ENCODE data around the gene ABR. TPM values are rescaled to one million over a fixed set of nuclear protein-coding genes. Genes with fewer than 3 reads are reported as not detected.

Gene ABR
- total and polyA plus RNA-seq, 4 experiments from 2014 or later, result 7.2 to 157 (median 86.1) TPM

GRCh38 chr17:1145311-1145986 is 34.3 kb downstream of the ABR start:
- no peak overlapping the region for H3K4me3 Mint-ChIP-seq
- no peak overlapping the region for H3K4me3 ChIP-seq (ENCODE audit: low read length in 2 of 2)
- POLR2A ChIA-PET (ENCODE audit: partially characterized antibody), result no interaction called here
- H3K27me3 Mint-ChIP-seq, result no peaks in the 10 kb centered on the region
- no peak overlapping the region for H3K27ac ChIP-seq (ENCODE audit: low read depth, low read length)
- no peak for DNase-seq
- H3K36me3 Mint-ChIP-seq, result peaks cover 0 to 4% of the 10 kb centered on the region in 2 donors
- H3K4me1 ChIP-seq (ENCODE audit: insufficient read depth, low read length), result no peaks in the 10 kb centered on the region
- H3K9me3 ChIP-seq (ENCODE audit: control insufficient read depth in 1 of 2, low read length in 2 of 2), result no peaks in the 10 kb centered on the region
- CTCF ChIA-PET (ENCODE audit: partially characterized antibody), result no interaction called here
- peaks cover 0 to 2% (median 0%) of the 10 kb centered on the region in 8 donors for H3K9me3 Mint-ChIP-seq
- intact Hi-C loops (cut with micrococcal nuclease), result no loop called here
- H3K27me3 ChIP-seq (ENCODE audit: insufficient read depth, low read length), result no peaks in the 10 kb centered on the region
- no peak overlapping the region for H3K27ac Mint-ChIP-seq
- no peaks in the 10 kb centered on the region for H3K36me3 ChIP-seq (ENCODE audit: insufficient read depth, low read length)
- no peaks in the 10 kb centered on the region for H3K4me1 Mint-ChIP-seq

DNA sequence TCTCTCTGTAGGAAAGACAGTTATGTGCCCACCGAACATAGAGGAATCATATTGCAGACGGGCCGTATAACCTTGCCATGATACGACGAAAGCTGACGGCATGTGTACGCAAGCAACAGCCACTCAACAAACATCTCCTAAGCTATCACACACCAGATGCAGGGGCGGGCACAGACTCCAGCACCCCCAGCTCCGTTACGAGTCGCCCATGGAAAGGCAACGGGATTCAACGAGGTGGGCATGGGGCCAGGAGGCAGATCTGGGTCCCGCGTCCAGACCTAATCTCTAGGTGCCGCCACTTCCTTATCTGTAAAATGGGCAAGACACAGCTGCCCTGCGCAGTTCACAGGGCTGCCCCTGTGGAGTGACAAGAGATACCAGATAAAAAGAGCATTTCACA is 35.6 kb downstream of the ABR start:
- H3K9me3 ChIP-seq (ENCODE audit: control insufficient read depth in 1 of 2, low read length in 2 of 2), result no peaks in the 10 kb centered on the region
- no peaks in the 10 kb centered on the region for H3K27me3 Mint-ChIP-seq
- no peak overlapping the region for H3K27ac Mint-ChIP-seq
- H3K4me1 Mint-ChIP-seq, result no peaks in the 10 kb centered on the region
- H3K36me3 Mint-ChIP-seq, result no peaks in the 10 kb centered on the region
- H3K27ac ChIP-seq (ENCODE audit: low read depth, low read length), result no peak overlapping the region
- POLR2A ChIA-PET (ENCODE audit: partially characterized antibody), result no interaction called here
- CTCF ChIA-PET (ENCODE audit: partially characterized antibody), result interaction anchor here (1.4 to 2.3 kb wide), 2 partner anchors 22 to 43 kb away, joined by 5 to 6 read pairs; no protein-coding TSS in a partner anchor
- intact Hi-C loops (cut with micrococcal nuclease), result no loop called here
- no peak for DNase-seq
- H3K27me3 ChIP-seq (ENCODE audit: insufficient read depth, low read length), result no peaks in the 10 kb centered on the region
- no peaks in the 10 kb centered on the region for H3K36me3 ChIP-seq (ENCODE audit: insufficient read depth, low read length)
- H3K9me3 Mint-ChIP-seq, result peaks cover 0 to 2% (median 0%) of the 10 kb centered on the region in 8 donors
- no peaks in the 10 kb centered on the region for H3K4me1 ChIP-seq (ENCODE audit: insufficient read depth, low read length)
- no peak overlapping the region for H3K4me3 ChIP-seq (ENCODE audit: low read length in 2 of 2)
- H3K4me3 Mint-ChIP-seq, result no peak overlapping the region

DNA sequence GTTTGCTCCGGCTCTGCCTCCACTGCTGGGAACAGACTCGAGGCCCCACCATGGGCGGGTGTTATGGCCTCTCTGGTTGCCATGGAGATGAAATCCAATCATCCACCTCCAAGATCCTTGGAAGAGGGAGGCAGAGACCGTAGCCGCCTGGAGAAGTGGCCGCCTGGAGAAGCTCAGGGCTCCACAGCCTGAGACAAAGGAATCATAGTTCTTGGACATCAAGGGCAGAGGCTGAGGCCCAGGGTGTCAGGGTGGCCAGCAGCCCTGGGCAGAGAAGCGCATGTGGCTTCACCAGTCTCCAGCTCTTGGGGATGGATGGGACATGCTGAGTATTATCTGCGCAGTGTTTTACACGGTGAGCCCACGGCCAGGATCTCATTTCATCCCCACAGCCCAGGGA is 36.2 kb downstream of the ABR start:
- Mint-ChIP-seq H3K4me3 (no peak overlapping the region), H3K36me3 (no peaks in the 10 kb centered on the region), H3K27me3 (no peaks in the 10 kb centered on the region), H3K27ac (no peak overlapping the region), H3K9me3 (peaks cover 0 to 2% (median 0%) of the 10 kb centered on the region in 8 donors), H3K4me1 (no peaks in the 10 kb centered on the region)
- Histone ChIP-seq H3K9me3 (ENCODE audit: control insufficient read depth in 1 of 2, low read length in 2 of 2) (no peaks in the 10 kb centered on the region), H3K36me3 (ENCODE audit: insufficient read depth, low read length) (no peaks in the 10 kb centered on the region), H3K27ac (ENCODE audit: low read depth, low read length) (no peak overlapping the region), H3K27me3 (ENCODE audit: insufficient read depth, low read length) (no peaks in the 10 kb centered on the region), H3K4me1 (ENCODE audit: insufficient read depth, low read length) (no peaks in the 10 kb centered on the region), H3K4me3 (ENCODE audit: low read length in 2 of 2) (no peak overlapping the region)
- POLR2A ChIA-PET (ENCODE audit: partially characterized antibody), result no interaction called here
- DNase-seq, result no peak
- intact Hi-C loops (cut with micrococcal nuclease), result no loop called here
- CTCF ChIA-PET (ENCODE audit: partially characterized antibody), result interaction anchor here (1.4 to 2.3 kb wide), 2 partner anchors 21 to 44 kb away, joined by 5 to 6 read pairs; no protein-coding TSS in a partner anchor

- POLR2A ChIA-PET (ENCODE audit: partially characterized antibody), result no interaction called here
Observed at GRCh38 chr17:1142561-1142971, 37.2 kb downstream of the ABR start.

DNA sequence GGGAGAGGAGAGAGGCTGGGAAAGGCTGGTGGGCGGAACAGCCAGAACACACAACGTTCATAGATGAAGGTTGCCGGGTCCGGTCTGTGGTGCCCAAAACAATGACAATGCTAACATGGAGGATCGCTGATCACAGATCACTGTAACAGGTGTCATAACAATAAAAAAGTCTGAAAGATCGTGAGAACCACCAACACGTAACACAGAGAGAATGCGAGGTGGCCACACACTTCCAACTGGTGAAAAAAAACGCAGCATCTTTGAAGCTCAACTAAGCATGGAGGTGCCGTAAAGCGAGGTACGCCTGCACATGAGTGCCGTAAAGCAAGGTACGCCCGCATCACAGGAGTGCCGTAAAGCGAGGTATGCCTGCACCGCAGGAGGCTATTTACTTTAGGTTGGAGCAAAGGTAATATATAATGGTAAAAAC is 42.3 kb downstream of the ABR start:
- no peaks in the 10 kb centered on the region for H3K9me3 ChIP-seq (ENCODE audit: control insufficient read depth in 1 of 2, low read length in 2 of 2)
- Mint-ChIP-seq H3K4me3 (peak overlapping the region in 2 of 8 donors; percentile 2 to 47), H3K27me3 (no peaks in the 10 kb centered on the region), H3K4me1 (peaks cover 0 to 2% (median 0%) of the 10 kb centered on the region in 4 donors), H3K9me3 (peaks cover 0 to 3% (median 0%) of the 10 kb centered on the region in 8 donors), H3K36me3 (no peaks in the 10 kb centered on the region), H3K27ac (no peak overlapping the region)
- intact Hi-C loops (cut with micrococcal nuclease), result no loop called here
- POLR2A ChIA-PET (ENCODE audit: partially characterized antibody), result no interaction called here
- CTCF ChIA-PET (ENCODE audit: partially characterized antibody), result interaction anchor here (1.0 kb wide), 1 partner anchor 15 kb away, joined by 3 read pairs; no protein-coding TSS in a partner anchor
- no peak overlapping the region for H3K4me3 ChIP-seq (ENCODE audit: low read length in 2 of 2)
- no peaks in the 10 kb centered on the region for H3K4me1 ChIP-seq (ENCODE audit: insufficient read depth, low read length)
- DNase-seq, result peak in 4 of 5 donors; percentile 14 to 44 (median 17)
- H3K36me3 ChIP-seq (ENCODE audit: insufficient read depth, low read length), result no peaks in the 10 kb centered on the region
- H3K27me3 ChIP-seq (ENCODE audit: insufficient read depth, low read length), result no peaks in the 10 kb centered on the region
- H3K27ac ChIP-seq (ENCODE audit: low read depth, low read length), result no peak overlapping the region

More at GRCh38 chr17:1142561-1142971, 37.2 kb downstream of the ABR start:
- Histone ChIP-seq H3K27me3 (ENCODE audit: insufficient read depth, low read length) (no peaks in the 10 kb centered on the region), H3K4me1 (ENCODE audit: insufficient read depth, low read length) (no peaks in the 10 kb centered on the region), H3K9me3 (ENCODE audit: control insufficient read depth in 1 of 2, low read length in 2 of 2) (no peaks in the 10 kb centered on the region), H3K4me3 (ENCODE audit: low read length in 2 of 2) (no peak overlapping the region), H3K36me3 (ENCODE audit: insufficient read depth, low read length) (no peaks in the 10 kb centered on the region), H3K27ac (ENCODE audit: low read depth, low read length) (no peak overlapping the region)
- peak overlapping the region in 1 of 8 donors; percentile 12 for H3K4me3 Mint-ChIP-seq
- H3K9me3 Mint-ChIP-seq, result peaks cover 0 to 2% (median 0%) of the 10 kb centered on the region in 8 donors
- H3K27me3 Mint-ChIP-seq, result no peaks in the 10 kb centered on the region
- CTCF ChIA-PET (ENCODE audit: partially characterized antibody), result interaction anchor here (2.3 kb wide), 1 partner anchor 45 kb away, joined by 6 read pairs; no protein-coding TSS in a partner anchor
- intact Hi-C loops (cut with micrococcal nuclease), result no loop called here
- no peaks in the 10 kb centered on the region for H3K4me1 Mint-ChIP-seq
- no peak for DNase-seq
- no peak overlapping the region for H3K27ac Mint-ChIP-seq
- no peaks in the 10 kb centered on the region for H3K36me3 Mint-ChIP-seq

DNA sequence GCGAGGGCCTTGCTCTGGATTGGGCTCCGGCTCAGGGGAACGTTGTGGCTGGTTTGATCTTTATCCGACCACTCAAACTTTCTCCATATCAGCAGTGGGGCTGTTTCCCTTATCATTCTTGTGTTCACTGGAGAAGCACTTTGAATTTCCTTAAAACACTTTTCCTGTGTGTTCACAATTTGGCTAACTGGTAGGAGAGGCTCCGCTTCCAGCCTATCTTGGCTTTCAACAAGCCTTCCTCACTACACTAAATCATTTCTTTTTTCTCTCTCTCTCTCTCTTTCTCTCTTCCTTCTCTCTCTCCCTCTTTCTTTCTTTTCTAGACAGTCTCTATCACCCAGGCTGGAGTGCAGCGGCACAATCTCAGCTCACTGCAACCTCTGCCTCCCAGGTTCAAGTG is 43.0 kb downstream of the ABR start:
- no peak overlapping the region for H3K4me3 Mint-ChIP-seq
- POLR2A ChIA-PET (ENCODE audit: partially characterized antibody), result no interaction called here
- intact Hi-C loops (cut with micrococcal nuclease), result no loop called here
- CTCF ChIA-PET (ENCODE audit: partially characterized antibody), result no interaction called here
- Histone ChIP-seq H3K27me3 (ENCODE audit: insufficient read depth, low read length) (no peaks in the 10 kb centered on the region), H3K4me1 (ENCODE audit: insufficient read depth, low read length) (no peaks in the 10 kb centered on the region), H3K4me3 (ENCODE audit: low read length in 2 of 2) (no peak overlapping the region), H3K9me3 (ENCODE audit: control insufficient read depth in 1 of 2, low read length in 2 of 2) (no peaks in the 10 kb centered on the region), H3K27ac (ENCODE audit: low read depth, low read length) (no peak overlapping the region), H3K36me3 (ENCODE audit: insufficient read depth, low read length) (no peaks in the 10 kb centered on the region)
- H3K27ac Mint-ChIP-seq, result no peak overlapping the region
- peaks cover 0 to 3% (median 0%) of the 10 kb centered on the region in 8 donors for H3K9me3 Mint-ChIP-seq
- peaks cover 0 to 3% (median 0%) of the 10 kb centered on the region in 4 donors for H3K4me1 Mint-ChIP-seq
- no peaks in the 10 kb centered on the region for H3K36me3 Mint-ChIP-seq
- H3K27me3 Mint-ChIP-seq, result no peaks in the 10 kb centered on the region
- DNase-seq, result no peak

DNA sequence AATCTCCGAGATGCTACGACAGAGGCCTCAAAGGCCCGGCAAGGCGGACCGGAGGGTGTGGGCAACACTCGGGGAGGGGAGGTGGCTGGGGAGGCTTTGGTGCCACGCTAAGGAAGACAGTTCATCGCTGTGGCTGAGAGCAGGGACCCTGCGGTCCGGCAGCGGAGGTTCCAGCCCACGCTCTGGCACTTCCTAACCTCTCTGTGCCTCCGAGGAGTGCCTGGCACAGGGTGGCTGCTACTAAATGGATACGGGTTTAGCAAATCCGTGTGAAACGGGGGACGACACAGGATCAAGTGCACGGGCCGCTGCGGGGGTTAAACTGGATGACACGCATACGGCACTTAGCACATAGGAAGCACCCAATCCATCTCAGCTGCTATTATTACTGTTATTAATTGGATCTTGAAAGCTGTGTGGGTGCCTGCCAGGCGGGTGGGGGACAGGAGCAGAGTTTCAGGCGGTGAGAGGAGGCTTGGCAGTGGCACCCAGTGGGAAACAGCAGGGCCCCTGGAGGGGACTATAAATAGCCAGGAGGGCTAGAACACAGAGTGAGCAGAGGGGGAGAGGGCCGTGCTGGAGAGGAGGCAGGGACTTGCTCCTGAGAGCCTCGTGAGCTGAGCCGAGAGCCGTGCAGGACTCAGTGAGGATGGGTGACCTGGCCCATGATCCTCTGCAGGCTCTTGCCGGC is 45.0 kb downstream of the ABR start:
- POLR2A ChIA-PET (ENCODE audit: partially characterized antibody), result no interaction called here
- intact Hi-C loops (cut with micrococcal nuclease), result no loop called here

More for the DNA sequence above, 45.0 kb downstream of the ABR start:
- Mint-ChIP-seq H3K9me3 (peaks cover 0 to 3% (median 0%) of the 10 kb centered on the region in 8 donors), H3K4me3 (no peak overlapping the region), H3K27ac (no peak overlapping the region), H3K4me1 (peaks cover 0 to 3% (median 0%) of the 10 kb centered on the region in 4 donors), H3K36me3 (no peaks in the 10 kb centered on the region), H3K27me3 (no peaks in the 10 kb centered on the region)
- Histone ChIP-seq H3K4me1 (ENCODE audit: insufficient read depth, low read length) (no peaks in the 10 kb centered on the region), H3K36me3 (ENCODE audit: insufficient read depth, low read length) (no peaks in the 10 kb centered on the region), H3K27me3 (ENCODE audit: insufficient read depth, low read length) (no peaks in the 10 kb centered on the region), H3K4me3 (ENCODE audit: low read length in 2 of 2) (no peak overlapping the region), H3K9me3 (ENCODE audit: control insufficient read depth in 1 of 2, low read length in 2 of 2) (no peaks in the 10 kb centered on the region), H3K27ac (ENCODE audit: low read depth, low read length) (no peak overlapping the region)
- no peak for DNase-seq
- CTCF ChIA-PET (ENCODE audit: partially characterized antibody), result interaction anchor here (1.2 to 1.3 kb wide), 2 partner anchors 12 to 13 kb away, joined by 3 read pairs; no protein-coding TSS in a partner anchor
